ENCODE data around the gene ARSA. TPM values are rescaled to one million over a fixed set of nuclear protein-coding genes. Genes with fewer than 3 reads are reported as not detected.
A peak's percentile ranks its signal among the peaks of the same experiment; 100 is the strongest.

Gene ARSA
- total RNA-seq, 1 experiment from 2014 or later, result 40.2 TPM

DNA sequence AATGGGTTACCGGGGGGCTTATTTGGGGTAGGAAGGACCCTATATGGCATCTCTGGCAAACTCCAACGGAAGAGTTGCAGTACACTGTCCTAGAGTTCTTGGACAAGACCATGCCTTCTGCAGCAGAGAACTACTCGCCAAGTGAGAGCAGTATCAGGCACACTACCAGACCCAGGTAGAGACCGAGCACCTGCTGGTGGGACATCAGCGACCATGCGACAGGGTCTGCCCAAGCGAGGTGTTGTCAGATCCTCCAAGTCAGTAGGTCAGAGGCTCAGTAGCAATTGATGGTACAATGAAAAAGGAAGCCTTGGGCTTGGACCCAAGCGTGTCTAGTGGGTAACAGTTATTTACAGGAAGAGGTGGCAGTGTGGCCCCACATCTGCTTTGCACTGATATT is 42.2 kb downstream of the ARSA start:
- H3K36me3 Mint-ChIP-seq (ENCODE audit: insufficient read depth, unreplicated experiment), result peaks cover 49% of the 10 kb centered on the region
- TF ChIP-seq, protein P1, sequence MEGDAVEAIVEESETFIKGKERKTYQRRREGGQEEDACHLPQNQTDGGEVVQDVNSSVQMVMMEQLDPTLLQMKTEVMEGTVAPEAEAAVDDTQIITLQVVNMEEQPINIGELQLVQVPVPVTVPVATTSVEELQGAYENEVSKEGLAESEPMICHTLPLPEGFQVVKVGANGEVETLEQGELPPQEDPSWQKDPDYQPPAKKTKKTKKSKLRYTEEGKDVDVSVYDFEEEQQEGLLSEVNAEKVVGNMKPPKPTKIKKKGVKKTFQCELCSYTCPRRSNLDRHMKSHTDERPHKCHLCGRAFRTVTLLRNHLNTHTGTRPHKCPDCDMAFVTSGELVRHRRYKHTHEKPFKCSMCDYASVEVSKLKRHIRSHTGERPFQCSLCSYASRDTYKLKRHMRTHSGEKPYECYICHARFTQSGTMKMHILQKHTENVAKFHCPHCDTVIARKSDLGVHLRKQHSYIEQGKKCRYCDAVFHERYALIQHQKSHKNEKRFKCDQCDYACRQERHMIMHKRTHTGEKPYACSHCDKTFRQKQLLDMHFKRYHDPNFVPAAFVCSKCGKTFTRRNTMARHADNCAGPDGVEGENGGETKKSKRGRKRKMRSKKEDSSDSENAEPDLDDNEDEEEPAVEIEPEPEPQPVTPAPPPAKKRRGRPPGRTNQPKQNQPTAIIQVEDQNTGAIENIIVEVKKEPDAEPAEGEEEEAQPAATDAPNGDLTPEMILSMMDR (IDR thresholded peaks at IDR 0.05; ENCODE audit: unreplicated experiment), result no peak
- no peak overlapping the region for H3K27ac Mint-ChIP-seq (ENCODE audit: unreplicated experiment)
- H3K27me3 Mint-ChIP-seq (ENCODE audit: unreplicated experiment), result no peaks in the 10 kb centered on the region
- CTCF ChIA-PET, result no interaction called here
- no TSS peak for BruUV-seq (replicated peaks)
- H3K4me1 Mint-ChIP-seq (ENCODE audit: low read depth, unreplicated experiment), result no peaks in the 10 kb centered on the region
- DNase-seq, result no peak
- intact Hi-C loops (cut with micrococcal nuclease; ENCODE audit: unreplicated experiment), result no loop called here
- no peaks in the 10 kb centered on the region for H3K9me3 Mint-ChIP-seq (ENCODE audit: low read depth, unreplicated experiment)
- no peak overlapping the region for H3K4me3 Mint-ChIP-seq (ENCODE audit: low read depth, unreplicated experiment)

DNA sequence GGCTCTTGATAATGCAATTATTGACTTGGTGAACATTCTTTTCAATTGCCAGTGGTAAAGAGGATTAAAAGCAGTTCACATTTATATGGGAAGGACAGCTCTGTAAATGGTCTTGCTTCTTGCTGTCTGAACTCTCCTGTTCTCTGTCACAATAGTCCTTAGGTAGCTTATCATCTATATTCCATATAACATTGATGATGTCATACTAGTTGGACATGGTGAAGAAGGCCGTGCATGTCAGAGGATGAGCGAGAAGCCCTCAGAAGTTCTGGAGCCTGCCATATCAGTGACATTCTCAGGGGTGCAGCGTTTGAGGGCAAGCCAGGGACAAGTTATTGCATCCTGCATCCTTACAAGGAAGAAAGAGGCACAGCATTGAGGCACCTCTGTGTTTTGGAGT is 42.7 kb downstream of the ARSA start:
- Mint-ChIP-seq H3K27ac (ENCODE audit: unreplicated experiment) (no peak overlapping the region), H3K9me3 (ENCODE audit: low read depth, unreplicated experiment) (no peaks in the 10 kb centered on the region), H3K36me3 (ENCODE audit: insufficient read depth, unreplicated experiment) (peaks cover 54% of the 10 kb centered on the region), H3K4me1 (ENCODE audit: low read depth, unreplicated experiment) (no peaks in the 10 kb centered on the region), H3K27me3 (ENCODE audit: unreplicated experiment) (no peaks in the 10 kb centered on the region), H3K4me3 (ENCODE audit: low read depth, unreplicated experiment) (no peak overlapping the region)
- CTCF ChIA-PET, result no interaction called here
- TF ChIP-seq, protein P1 (IDR thresholded peaks at IDR 0.05; ENCODE audit: unreplicated experiment), result no peak
- DNase-seq, result no peak
- intact Hi-C loops (cut with micrococcal nuclease; ENCODE audit: unreplicated experiment), result no loop called here
- no TSS peak for BruUV-seq (replicated peaks)

DNA sequence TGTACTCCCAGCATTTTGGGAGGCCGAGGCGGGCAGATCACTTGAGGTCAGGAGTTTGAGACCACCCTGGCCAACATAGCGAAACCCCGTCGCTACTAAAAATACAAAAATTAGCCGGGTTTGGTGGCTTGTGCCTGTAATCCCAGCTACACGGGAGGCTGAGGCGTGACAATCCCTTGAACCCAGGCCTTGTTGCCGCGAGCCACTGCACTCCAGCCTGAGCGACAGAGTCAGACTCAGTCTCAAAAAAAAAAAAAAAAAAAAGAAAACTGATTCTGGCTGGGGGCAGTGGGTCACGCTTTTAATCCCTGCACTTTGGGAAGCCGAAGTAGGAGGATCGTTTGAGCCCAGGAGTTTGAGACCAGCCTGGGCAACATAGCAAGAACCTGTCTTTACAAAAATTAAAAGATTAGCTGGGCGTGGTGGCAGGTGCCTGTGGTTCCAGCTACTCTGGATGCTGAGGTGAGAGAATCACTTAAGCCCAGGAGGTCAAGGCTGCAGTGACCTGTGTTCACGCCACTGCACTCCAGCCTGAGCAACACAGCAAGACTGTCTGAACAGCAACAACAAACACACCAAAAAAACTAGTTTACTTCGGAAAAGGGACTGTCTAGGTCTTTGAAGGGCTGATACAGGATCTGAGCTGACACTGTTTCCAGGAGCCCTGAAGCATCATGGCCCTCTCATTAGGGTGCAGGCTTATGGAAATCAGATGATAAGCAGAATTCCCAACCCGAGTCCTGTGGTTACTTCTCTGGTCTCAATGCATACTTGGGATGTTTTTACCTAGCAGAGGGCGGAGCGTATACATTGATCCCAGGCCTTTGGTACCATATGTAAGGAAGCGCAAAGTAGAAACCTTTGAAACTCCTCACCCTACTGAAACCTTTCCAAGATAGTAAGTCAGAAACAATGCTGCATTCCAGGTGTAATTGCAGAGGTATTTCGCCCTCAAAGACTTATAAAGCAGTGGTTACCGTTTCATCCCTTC is 43.6 kb downstream of the ARSA start:
- CTCF ChIA-PET, result no interaction called here

GRCh38 chr22:50583294-50583861 is 44.6 kb downstream of the ARSA start:
- TSS peak; percentile 78 for BruUV-seq (replicated peaks)
- intact Hi-C loops (cut with micrococcal nuclease; ENCODE audit: unreplicated experiment), result loop anchor here (5.0 kb wide), 1 partner anchor 39 kb away; no protein-coding TSS in a partner anchor
- H3K4me1 Mint-ChIP-seq (ENCODE audit: low read depth, unreplicated experiment), result no peaks in the 10 kb centered on the region
- peak overlapping the region; percentile 90 for H3K27ac Mint-ChIP-seq (ENCODE audit: unreplicated experiment)
- peak overlapping the region; percentile 97 for H3K4me3 Mint-ChIP-seq (ENCODE audit: low read depth, unreplicated experiment)
- no peak for DNase-seq
- TF ChIP-seq, protein P1 (IDR thresholded peaks at IDR 0.05; ENCODE audit: unreplicated experiment), result no peak
- H3K36me3 Mint-ChIP-seq (ENCODE audit: insufficient read depth, unreplicated experiment), result peaks cover 64% of the 10 kb centered on the region
- H3K27me3 Mint-ChIP-seq (ENCODE audit: unreplicated experiment), result no peaks in the 10 kb centered on the region
- H3K9me3 Mint-ChIP-seq (ENCODE audit: low read depth, unreplicated experiment), result no peaks in the 10 kb centered on the region
- CTCF ChIA-PET, result no interaction called here

More for the DNA sequence above, 43.6 kb downstream of the ARSA start:
- Mint-ChIP-seq H3K27me3 (ENCODE audit: unreplicated experiment) (no peaks in the 10 kb centered on the region), H3K4me1 (ENCODE audit: low read depth, unreplicated experiment) (no peaks in the 10 kb centered on the region), H3K27ac (ENCODE audit: unreplicated experiment) (no peak overlapping the region), H3K36me3 (ENCODE audit: insufficient read depth, unreplicated experiment) (peaks cover 62% of the 10 kb centered on the region), H3K4me3 (ENCODE audit: low read depth, unreplicated experiment) (peak overlapping the region; percentile 97), H3K9me3 (ENCODE audit: low read depth, unreplicated experiment) (no peaks in the 10 kb centered on the region)
- DNase-seq, result no peak
- TF ChIP-seq, protein P1 (IDR thresholded peaks at IDR 0.05; ENCODE audit: unreplicated experiment), result no peak
- BruUV-seq (replicated peaks), result no TSS peak
- intact Hi-C loops (cut with micrococcal nuclease; ENCODE audit: unreplicated experiment), result loop anchor here (5.0 kb wide), 1 partner anchor 38 kb away; no protein-coding TSS in a partner anchor
